HEK293 (cell line): ENCODE results near the gene AP3S2.

Source experiments
- CTCF ChIP-seq: fragments of 450-650 bp; formaldehyde crosslinking; IDR thresholded peaks from 2 replicates; pipeline ENCODE4 v1.5.1; 2016; ENCODE audit warnings: missing biosample characterization, missing genetic modification characterization
- TCF7L2 ChIP-seq: IDR thresholded peaks from 2 replicates; pipeline ENCODE4 v1.6.1; 2011; ENCODE audit warnings: low read depth, mild to moderate bottlenecking, inconsistent platforms, low read length, moderate library complexity, borderline replicate concordance
- ZNF514 ChIP-seq: fragments of 450-650 bp; formaldehyde crosslinking; IDR thresholded peaks from 2 replicates; pipeline ENCODE4 v1.5.1; 2016; ENCODE audit warnings: missing biosample characterization, missing genetic modification characterization

GRCh38 chr15:89860431-89860830 is 33.4 kb downstream of the AP3S2 start:
- TF ChIP-seq CTCF (tag by site-specific recombination) (no peak), TCF7L2 (no peak), ZNF514 (no peak)
